HG03342 (cell line): ENCODE data around the gene SGPP2.
"Not testable (repeated sequence)": the region's sequence is repeated elsewhere in the genome, so short reads cannot be mapped to it uniquely, and the experiment has no call there.

ENCODE experiments used
- ATAC-seq: cut with Tn5 transposase; IDR thresholded peaks from one replicate; pipeline ENCODE4 v1.9.1; 2021; ENCODE audit warnings: mild to moderate bottlenecking, moderate library complexity; ENCODE audit not compliant: unreplicated experiment

Gene SGPP2

DNA sequence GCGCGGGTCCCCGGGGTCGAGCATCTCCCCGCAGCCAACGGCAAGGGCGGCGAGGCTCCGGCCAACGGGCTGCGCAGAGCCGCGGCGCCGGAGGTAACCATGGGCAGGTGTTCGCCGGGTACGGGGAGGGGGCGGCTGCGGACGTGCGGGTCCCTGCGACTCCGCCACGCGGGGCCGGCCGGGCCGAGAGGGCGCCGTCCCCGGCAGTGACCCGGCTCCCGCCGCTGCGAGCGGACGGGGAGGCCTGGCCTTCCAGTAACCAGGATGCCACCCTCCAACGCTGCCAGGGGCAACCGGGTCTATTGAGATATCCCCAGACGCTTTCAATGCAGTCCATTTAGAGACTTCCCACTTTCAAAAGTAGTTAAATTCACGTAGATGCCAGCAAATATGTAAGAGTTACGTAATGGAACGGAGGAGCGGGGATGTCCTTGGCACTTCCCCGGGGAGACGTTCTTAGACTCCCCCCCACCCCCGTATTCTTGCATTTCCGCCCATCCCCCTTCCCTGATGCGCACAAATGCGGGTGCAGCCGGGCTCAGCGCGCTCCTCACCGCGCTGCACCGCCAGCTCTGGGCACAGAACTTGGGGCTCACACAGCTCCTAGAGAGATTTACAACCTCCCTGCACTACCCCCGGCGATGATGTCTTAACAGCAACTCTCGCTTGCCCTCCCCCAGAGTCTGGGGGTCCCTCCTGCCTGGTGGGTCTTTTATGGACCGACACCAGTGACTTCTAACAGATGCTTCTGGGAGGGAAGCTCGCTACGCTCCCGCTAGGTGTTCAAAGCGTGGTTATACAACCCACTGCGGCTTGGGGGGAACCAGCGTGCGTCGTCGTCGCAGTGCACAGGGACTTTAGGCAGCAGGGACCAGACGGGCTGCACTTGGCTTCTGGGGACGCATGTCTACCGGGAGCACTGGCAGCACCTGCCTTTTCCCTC is 657 bp downstream of the SGPP2 start:
- peak; percentile 20 for ATAC-seq

DNA sequence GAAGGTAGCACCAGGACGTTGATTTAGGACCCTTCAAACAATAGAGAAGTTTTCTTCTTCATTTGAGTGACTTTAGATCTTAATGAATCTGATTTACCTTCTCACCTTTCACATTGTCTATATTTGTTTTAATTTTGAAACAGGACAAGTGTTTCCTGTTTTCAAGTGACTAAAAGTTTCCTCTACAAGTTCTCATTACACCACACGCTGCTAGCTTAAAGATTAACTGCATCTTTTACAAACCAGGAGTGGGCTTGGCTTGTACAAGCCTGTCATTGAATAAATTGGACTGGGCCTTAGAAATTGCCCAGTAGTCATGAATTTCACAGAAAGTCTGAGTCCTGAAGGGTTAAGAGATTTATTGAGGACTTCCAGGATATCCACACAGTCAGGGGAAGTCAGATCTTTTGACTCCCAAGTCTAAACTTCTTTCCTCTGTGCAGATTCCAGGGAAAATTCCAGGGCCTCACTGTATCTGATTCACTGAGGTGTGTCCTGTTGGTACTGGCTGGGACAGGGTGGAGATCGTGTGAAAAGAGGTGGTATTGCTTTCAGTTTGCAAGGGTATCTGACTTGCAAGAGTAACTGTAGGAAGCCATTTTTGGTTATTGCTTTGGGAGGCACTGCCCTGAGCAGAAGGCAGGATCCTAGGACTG is 3.4 kb downstream of the SGPP2 start:
- ATAC-seq = peak; percentile 49

DNA sequence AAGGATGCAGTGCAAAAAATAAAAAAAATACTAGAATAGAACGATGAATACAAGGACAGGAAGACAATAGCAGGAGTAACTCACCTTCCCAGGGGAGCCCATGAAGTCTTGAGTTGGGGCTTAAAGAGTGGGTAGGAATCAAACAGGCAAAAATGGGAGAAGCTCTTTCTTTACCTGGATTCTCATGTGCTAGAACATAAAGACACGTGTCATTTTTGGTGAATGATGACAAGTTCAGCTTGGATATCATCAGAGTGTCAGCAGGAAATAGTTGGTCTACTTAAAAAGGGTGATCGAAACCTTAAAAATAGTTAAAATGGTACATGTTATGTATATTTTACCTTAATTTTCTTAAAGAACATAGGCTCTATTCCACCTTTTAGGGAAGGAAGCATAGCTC is 5.7 kb downstream of the SGPP2 start:
- ATAC-seq = no peak

DNA sequence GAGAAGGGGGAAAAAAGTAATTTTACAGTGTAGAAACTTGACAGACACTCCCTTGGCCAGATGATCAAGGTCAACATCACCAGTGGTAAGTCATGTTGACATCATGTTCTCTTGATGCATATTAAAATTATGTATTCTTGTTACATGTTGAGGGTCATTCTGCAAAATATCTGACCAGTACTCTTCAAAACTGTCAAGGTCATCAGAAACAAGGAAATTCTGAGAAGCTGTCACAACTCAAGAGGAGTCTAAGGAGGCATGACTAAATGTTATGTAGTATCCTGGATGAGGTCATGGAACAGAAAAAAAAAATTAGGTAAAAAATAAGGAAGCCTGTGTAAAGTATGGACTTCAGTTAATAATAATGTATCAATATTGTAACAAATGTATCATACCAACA is 6.3 kb downstream of the SGPP2 start:
- ATAC-seq = no peak

DNA sequence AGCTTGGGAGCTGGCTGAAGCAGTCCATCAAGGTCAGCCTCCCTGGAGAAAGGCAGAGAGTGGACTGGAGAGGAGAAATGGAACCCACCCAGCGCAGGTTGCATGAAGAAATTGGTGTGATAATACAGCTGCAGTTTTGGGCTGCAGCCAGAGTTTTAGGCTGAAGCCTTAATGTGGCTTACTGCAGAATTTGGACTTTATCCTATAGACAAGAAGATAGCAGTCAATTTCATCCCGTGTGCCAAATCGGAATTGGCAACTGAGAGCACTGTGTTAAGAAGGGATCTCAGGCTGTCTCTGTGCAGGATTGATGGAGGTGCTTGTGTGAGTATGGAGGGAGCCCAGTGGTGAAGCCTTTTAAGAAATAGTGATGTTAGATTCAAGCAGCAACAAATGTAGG is 7.5 kb downstream of the SGPP2 start:
- no peak for ATAC-seq

DNA sequence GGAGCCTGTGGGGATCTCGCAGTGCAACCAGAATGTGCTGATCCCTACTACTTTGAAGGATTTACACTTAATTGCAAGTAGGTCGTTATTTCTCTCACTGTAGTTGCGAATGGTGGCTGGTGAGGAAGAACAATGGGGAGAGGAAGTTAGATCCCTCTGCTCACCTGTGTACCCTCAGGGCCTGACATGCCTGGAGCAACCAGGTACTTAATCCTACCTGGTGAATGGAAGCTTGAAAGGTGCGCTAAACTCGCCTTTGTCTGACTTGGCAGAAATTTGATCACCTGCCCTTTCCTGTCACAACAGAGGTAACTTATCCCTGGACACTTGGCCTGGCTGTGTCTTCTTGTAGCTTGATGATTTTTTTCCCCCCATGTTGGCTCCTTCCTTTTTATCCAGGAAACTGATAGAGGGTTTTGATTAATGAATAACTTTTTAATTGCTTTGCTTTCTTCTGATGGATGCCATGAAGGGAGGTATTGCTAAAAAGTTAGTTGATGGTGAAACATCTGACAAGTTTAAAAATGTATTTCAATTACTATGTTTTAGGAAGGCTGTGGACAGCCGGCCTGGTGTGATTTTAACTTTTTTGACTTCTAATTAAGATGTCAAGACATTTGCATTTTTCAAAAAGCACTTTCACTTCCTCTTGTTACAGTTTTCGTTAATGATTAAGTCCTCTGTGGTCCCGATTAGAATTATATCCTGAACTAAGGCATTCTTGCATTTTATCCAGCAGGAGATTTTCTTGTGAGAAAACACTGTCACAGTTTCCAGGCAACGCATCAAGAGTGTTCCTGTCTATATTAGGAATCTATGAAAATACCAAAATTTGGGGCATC is 9.2 kb downstream of the SGPP2 start:
- ATAC-seq = peak; percentile 74

DNA sequence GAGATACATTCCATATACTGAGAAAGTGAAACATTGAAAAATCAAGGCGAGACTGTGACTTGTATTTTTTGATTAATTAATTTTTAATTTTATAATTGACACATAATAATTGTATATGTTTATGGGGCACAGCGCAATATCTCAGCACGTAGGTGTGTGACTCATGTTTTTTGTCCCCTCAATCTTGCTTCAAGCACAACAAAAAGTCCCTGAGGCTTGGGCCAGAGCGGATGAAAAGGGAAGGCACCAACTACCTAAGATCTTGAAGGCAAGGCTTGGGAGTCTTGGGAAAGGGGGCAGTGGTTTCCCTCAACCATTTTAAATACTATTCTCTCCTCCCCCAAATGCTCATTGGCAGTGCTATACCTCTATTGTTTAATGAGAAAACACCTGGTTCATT is 9.9 kb downstream of the SGPP2 start:
- ATAC-seq = peak; percentile 66

DNA sequence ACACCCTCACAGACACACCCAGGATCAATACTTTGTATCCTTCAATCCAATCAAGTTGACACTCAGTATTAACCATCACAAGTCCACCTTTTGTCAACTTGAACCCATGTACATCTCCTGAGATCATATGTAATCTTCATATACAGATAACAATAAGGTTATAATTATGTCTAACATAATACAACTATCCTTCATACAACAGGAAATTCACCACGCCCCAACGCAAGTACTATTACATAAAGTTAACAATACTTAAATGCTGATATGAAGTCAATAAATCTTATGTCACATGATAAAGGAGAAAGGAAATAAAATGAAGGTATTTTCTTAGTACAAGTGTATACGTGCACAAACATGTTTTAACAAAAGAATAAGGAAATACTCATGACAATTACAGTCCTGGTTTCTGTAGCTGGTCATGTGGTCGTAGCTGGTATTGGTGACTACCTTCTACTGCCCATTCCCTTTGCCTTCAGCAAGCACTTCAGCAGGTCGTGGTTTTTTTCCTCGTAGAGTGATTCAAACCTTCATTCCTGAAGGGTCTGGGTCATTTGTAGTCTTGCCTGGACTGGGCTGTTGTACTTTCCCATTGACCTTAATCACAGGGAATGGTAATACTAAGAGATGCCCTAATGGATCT is 11.2 kb downstream of the SGPP2 start:
- not testable (repeated sequence) for ATAC-seq

DNA sequence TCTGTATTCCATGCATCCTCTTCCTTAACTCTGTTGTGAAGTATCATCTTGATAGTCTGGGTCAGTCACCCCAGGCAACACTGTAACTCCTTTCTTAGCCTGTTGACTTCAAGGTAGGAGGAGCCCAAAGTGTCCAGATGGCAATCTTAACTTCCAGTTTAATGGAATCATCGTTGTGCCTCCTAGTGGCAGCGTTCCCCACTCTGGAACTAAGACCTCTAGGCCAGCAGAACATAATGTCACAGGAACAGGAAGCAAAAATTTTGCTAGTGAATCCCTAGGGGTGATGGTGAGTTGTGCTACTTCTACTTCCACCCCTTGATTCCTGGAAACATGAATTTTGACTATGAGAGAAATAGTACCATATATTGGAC is 11.7 kb downstream of the SGPP2 start:
- no peak for ATAC-seq

DNA sequence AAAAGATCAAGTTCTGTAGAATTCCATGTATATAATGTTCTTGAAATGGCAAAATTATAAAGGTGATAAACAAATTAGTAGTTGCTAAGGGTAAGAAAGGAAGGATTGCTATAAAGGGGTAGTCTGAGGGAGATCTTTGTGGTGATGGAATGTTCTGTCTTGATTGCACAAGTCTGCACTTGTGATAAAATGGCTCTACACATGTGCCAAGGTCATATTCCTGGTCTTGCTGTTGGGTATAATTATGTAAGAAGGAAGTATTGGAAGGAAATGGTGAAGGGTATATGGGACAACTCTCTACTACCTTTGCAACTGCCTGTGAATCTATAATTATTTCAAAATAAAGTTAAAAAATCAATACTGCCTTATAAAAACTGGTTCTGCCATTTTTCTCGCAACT is 15.3 kb downstream of the SGPP2 start:
- ATAC-seq = no peak

DNA sequence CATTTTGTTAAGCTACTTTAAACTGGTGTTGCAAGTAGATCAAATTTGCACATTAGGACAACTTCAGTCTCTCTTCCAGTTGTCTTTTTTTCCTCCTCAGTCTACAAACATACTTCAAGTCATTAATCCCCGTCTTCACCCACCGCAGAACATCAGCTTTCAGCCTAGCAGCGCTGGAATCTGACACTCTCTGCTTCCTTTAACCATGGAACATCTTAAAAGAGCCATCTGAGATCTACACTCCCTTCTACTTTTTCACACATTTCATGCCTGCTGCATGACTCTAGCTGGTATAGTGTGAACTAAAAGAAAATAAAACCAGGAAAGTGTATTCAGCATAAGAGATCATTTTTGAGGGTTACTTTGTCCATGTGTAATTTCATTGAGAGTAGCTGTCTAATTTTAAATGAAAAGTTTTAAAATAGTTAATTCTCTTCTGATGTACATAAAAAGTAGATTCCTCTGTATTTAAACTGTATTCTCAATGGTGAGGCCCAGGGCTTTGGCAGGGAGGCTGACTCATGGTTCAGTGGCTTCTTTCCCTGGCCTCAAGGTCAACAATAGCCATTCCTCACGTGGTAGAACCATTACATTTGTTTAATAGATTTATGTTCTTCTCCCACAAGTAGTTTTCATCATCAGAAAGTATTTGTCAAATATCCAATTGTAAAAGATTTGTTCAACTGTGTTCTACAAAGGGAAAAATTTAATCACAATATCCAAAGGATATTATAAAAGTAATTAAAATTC is 16.5 kb downstream of the SGPP2 start:
- ATAC-seq = no peak

DNA sequence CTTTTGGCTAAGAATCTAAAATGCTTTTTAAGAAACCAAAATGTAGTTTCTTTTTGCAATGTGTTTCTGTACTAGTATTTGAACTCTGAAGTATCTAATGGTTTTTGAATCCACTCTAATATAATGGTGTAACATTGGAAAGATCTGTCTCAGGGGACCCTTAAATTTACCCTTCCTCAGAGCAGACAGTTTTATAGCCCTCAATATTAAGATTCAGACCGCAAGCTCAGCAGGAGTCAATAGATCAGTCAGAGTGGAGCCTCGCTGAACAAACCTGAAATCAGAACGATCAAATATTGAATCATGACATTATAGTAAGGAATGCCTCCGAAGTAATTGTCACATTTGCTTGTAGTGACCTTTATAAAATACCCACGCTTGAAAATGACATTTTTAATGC is 18.3 kb downstream of the SGPP2 start:
- no peak for ATAC-seq

DNA sequence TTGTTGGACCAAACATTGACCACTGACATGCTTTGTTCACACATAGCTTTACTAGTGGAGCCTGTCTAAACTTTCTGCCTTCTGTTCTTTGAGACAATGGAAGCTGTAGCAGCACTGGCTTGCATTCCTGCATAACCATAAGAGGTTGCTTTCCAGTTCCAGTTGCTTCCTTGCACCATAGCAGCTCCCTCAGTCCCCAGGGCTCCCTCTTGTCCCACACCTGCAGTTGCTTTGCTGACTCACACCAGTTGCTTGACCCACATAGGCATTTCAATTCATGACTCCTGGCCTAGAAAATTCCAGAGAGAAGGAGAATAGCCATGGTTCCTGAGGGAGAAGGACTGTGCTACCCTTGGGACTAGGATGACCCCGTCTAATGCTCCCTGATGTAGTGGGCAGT is 20.9 kb downstream of the SGPP2 start:
- no peak for ATAC-seq

DNA sequence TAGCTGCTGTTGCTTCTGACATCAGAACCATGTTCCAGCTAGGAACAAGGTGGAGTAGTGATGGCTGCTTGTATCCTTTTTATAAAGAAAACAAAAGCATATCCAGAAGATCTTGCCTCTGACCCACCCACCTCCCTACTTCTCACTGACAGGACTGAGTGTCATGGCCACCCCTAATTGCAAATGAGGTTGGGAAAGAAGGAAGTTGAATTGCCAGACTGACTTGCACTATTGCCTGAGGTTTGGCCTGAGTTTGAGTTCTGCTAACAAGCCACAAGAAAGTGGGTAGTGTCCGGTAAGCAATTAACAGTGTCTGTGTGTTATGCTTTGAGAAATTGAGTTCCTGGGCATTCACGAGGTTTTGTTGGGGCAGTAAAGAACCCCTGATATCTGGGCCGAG is 22.8 kb downstream of the SGPP2 start:
- ATAC-seq = no peak

DNA sequence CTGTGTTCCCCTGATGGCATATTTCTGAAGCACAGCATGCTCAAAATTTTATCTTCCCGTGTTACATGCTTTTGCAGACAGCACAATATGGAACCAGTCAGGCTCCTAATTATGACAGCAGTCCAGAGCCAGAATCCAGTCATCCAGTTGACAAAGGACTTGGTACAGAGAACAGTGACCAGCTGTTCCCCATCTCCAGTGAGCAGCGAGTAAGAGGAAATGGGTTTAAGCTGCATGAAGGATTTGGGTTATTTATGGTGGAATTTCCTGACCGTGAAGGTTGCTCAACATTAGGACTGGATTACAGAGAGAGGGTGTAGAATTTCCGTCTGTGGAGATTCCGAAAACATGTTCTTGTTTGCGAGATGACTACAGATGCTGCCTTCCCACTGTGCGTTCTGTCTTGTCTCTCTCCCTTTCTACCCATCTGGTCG is 24.4 kb downstream of the SGPP2 start:
- ATAC-seq = no peak

DNA sequence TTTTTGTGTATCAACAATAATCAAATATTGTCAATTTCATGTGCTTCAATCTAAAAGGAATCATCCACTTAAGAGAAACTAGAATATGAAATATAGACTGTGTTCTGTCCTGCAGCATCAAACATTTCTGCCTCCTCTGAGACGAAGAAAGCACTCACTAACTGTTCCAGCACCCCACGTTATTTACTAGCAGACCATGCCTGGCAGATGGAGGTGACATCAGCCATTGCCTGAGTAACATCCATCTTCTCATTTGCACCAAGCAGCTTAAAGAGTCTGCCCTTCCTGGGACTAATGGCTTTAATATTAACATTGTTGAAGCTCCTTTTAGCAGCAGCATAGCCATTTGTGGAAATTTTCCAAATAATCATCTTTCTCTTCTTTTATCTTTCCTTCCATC is 25.7 kb downstream of the SGPP2 start:
- ATAC-seq = no peak

DNA sequence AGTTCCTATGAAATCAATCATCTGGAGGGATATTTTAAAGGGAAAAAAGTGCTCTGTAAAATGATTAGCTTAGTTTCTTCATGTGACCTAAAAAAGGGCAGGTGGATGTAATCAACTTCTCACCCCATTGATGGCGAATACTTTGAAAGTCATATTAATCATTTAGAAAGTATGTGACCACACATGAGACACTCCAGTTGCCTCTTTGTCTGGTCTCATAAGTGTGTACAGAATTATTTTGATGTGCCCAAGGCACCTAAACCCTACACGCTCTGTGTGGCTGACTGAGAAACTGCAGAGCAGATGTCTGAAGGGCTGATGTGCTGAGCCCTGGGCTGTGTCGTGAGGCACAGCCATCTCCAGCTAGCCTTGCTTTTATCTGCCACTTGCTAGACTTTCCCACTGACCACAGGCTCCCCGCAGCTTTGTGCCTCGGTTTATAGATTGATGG is 26.9 kb downstream of the SGPP2 start:
- ATAC-seq = peak; percentile 100

DNA sequence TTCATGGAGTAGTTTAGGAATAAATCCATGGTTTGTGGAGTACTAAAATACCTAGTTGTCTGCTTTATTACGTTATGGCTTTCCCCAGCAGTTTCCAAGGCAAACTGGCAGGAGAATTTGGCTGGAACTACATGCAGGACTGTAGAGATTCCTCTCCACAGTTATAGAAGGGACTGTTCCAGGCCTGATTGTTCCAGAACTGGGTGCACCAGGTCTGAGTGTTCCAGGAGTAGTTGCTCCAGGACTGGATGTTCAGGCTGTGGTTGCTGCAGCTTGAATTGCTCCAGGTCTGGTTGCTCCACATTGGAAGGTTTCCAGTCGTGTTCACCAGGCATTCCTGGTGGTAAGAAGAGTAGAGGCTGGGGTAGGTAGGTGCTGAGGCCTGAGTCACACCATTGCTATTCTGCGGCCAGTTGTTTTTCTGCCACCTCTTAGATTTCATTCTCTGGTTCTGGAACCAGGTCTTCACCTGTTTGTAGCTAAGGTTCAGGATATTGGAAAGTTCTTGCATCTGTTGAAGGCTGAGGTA is 28.1 kb downstream of the SGPP2 start:
- ATAC-seq = no peak

DNA sequence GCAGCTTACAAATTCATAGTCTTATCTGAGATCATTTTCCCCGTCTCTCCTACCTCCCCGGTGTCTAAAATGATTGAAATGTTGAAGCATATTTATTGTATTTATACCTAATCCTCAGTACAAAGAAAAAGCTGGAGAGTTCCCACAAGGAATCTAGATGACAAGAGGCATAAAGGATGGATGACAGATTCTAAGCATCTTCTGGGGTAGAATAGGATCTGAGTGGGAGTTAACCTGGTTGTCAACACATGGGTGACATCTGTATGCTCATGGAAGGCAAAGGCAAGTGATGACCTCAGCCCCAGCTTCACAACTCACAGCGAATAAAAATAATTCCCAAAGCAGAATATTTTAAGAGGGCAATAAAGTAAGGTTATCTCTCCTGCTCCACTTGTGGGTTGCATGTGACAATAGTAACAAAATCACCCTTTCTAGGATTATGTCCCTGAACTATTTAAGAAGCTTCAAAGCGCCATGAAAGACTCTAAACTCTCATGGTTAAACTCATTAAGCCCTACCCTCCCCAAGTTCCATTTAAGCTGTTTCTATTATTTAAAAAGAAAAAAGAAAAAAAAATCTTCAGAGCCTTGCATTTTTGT is 32.2 kb downstream of the SGPP2 start:
- no peak for ATAC-seq

DNA sequence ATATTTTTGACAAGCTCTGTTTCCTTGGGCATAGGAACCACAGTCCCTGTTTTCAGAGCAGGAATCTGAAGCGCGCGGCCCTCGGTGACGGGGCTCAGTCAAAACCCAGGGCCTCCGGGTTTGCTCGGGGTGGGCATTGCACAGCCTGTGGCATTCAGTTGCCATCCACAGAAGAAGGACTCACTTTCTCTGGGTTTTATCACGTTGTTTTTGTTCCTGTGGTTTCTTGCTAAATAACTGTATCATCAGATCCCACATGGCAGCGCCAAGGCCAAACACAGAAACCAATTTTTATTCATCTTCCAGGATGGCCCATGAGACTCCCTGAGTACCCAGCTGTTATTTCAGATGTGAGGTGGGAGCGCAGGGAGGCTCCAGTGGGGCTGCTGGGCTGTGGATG is 35.6 kb downstream of the SGPP2 start:
- ATAC-seq = no peak
